Measurements from ENCODE around the gene KRTAP4-7. TPM values are rescaled to one million over a fixed set of nuclear protein-coding genes. Genes with fewer than 3 reads are reported as not detected.

The KRTAP4-7 gene
- polyA plus RNA-seq, 2 of the 4 experiments (the other 2 are of a cell fraction): not detected

GRCh38 chr17:41060052-41060604 is 23.8 kb upstream of the KRTAP4-7 start, which contains the start of gene KRTAP2-3:
KRTAP2-3 (minus strand) TSS chr17:41060114; CDS start chr17:41060050, 64 bp downstream.
- FAIRE-seq (peak; percentile 97), DNase-seq (ENCODE audit: low read depth in 1 of 2, low spot score in 1 of 2) (peak; percentile 49 to 55), ATAC-seq (peak; percentile 55 to 57; a peak in 4 of 6 replicates)
- Histone ChIP-seq H3K27ac (peak within 1 kb of the TSS; percentile 34 to 70; a peak in 5 of 6 replicates), H3K9me3 (no peaks in the 10 kb centered on the region), H3K4me2 (peak within 1 kb of the TSS; percentile 43), H3K4me3 (no peak within 1 kb of the TSS), H3K4me1 (peaks cover 34% of the 10 kb centered on the region)
- ChIA-PET CTCF (interaction anchor here (0.7 to 2.5 kb wide), 6 partner anchors 150 to 603 kb away, joined by 3 to 12 read pairs (median 4); no protein-coding TSS in a partner anchor), POLR2A (no interaction called here)
- TF ChIP-seq, protein P1, sequence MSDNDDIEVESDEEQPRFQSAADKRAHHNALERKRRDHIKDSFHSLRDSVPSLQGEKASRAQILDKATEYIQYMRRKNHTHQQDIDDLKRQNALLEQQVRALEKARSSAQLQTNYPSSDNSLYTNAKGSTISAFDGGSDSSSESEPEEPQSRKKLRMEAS (IDR thresholded peaks at IDR 0.05): 0 out of 2 replicates have a peak, but pooled peaks have one; percentile 19
- TF ChIP-seq JUNB (IDR thresholded peaks at IDR 0.05) (peak; percentile 28; the same call in 1 of the 2 replicates), REST (IDR thresholded peaks at IDR 0.05) (no peak), MAFK (IDR thresholded peaks at IDR 0.05; ENCODE audit: partially characterized antibody) (peak; percentile 87), HOXB5 (CRISPR knock-in tag; IDR thresholded peaks at IDR 0.05) (0 out of 2 replicates have a peak, but pooled peaks have one; percentile 20), FOSL2 (IDR thresholded peaks at IDR 0.05) (no peak), FOSL2 (CRISPR knock-in tag; IDR thresholded peaks at IDR 0.05) (peak; percentile 57), CBX2 (IDR thresholded peaks at IDR 0.05; ENCODE audit: borderline replicate concordance, low read depth) (no peak)
- 61% methylated on average over 6 of the region's 6 CpGs for WGBS (ENCODE audit: missing lambda C conversion rate)

GRCh38 chr17:41061964-41062363 is 22.0 kb upstream of the KRTAP4-7 start:
- ChIA-PET CTCF (interaction anchor here (1.0 kb wide), 1 partner anchor 205 kb away, joined by 3 read pairs; no protein-coding TSS in a partner anchor), POLR2A (no interaction called here)
- peak in 1 of 2 experiments; percentile 48; a peak in 3 of 6 replicates for ATAC-seq
- peak; percentile 23 to 52 for DNase-seq (ENCODE audit: low read depth in 1 of 2, low spot score in 1 of 2)
- H3K4me1 ChIP-seq: peaks cover 42% of the 10 kb centered on the region
- FAIRE-seq: peak; percentile 59
- no peak overlapping the region for H3K4me3 ChIP-seq
- no peaks in the 10 kb centered on the region for H3K9me3 ChIP-seq
- peak overlapping the region; percentile 8; the same call in 1 of the 3 replicates for H3K4me2 ChIP-seq
- TF ChIP-seq, protein P2, sequence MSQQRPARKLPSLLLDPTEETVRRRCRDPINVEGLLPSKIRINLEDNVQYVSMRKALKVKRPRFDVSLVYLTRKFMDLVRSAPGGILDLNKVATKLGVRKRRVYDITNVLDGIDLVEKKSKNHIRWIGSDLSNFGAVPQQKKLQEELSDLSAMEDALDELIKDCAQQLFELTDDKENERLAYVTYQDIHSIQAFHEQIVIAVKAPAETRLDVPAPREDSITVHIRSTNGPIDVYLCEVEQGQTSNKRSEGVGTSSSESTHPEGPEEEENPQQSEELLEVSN (IDR thresholded peaks at IDR 0.05; ENCODE audit: borderline replicate concordance, low read depth): peak; percentile 25; the same call in 1 of the 2 replicates
- TF ChIP-seq FOXS1 (CRISPR knock-in tag; IDR thresholded peaks at IDR 0.05): 0 out of 2 replicates have a peak, but pooled peaks have one; percentile 35
- TF ChIP-seq, protein P1 (IDR thresholded peaks at IDR 0.05): peak; percentile 49
- TF ChIP-seq RFX5 (IDR thresholded peaks at IDR 0.05): no peak
- 0 out of 5 replicates have a peak, but pooled peaks have one; percentile 11 for TF ChIP-seq RAD21 (conservative IDR thresholded peaks at IDR 0.05 in 1 of 2, IDR thresholded peaks at IDR 0.05 in 1 of 2)
- TF ChIP-seq ZFP36 (IDR thresholded peaks at IDR 0.05; ENCODE audit: borderline replicate concordance, partially characterized antibody): no peak
- WGBS (ENCODE audit: missing lambda C conversion rate): 80% methylated on average over 1 of the region's 1 CpG
- H3K27ac ChIP-seq: peak overlapping the region in 1 of 2 experiments; percentile 29; a peak in 2 of 6 replicates

GRCh38 chr17:41063449-41063848 is 20.5 kb upstream of the KRTAP4-7 start:
- no peak for DNase-seq (ENCODE audit: low read depth in 1 of 2, low spot score in 1 of 2)
- no peak overlapping the region for H3K4me3 ChIP-seq
- H3K4me2 ChIP-seq: no peak overlapping the region
- ATAC-seq: no peak
- ChIA-PET CTCF (interaction anchor here (0.7 to 1.4 kb wide), 2 partner anchors 12 to 599 kb away, joined by 3 to 4 read pairs; no protein-coding TSS in a partner anchor), POLR2A (no interaction called here)
- no peaks in the 10 kb centered on the region for H3K9me3 ChIP-seq
- H3K27ac ChIP-seq: no peak overlapping the region
- 77% methylated on average over 4 of the region's 4 CpGs for WGBS (ENCODE audit: missing lambda C conversion rate)
- peaks cover 39% of the 10 kb centered on the region for H3K4me1 ChIP-seq
- no peak for FAIRE-seq
- no peak for TF ChIP-seq ZFP36 (IDR thresholded peaks at IDR 0.05; ENCODE audit: borderline replicate concordance, partially characterized antibody)
- TF ChIP-seq BHLHE40 (IDR thresholded peaks at IDR 0.05; ENCODE audit: low read depth, low read length): no peak
- TF ChIP-seq CTCF (IDR thresholded peaks at IDR 0.05): no peak
- no peak for TF ChIP-seq HEYL (CRISPR knock-in tag; IDR thresholded peaks at IDR 0.05)
- no peak for TF ChIP-seq HOXB13 (CRISPR knock-in tag; IDR thresholded peaks at IDR 0.05; ENCODE audit: low read depth)
- no peak for TF ChIP-seq SREBF2 (IDR thresholded peaks at IDR 0.05)
- no peak for TF ChIP-seq SMC3 (IDR thresholded peaks at IDR 0.05)
- TF ChIP-seq MYC (IDR thresholded peaks at IDR 0.05; ENCODE audit: borderline replicate concordance, low read length): no peak
- TF ChIP-seq, protein P2 (IDR thresholded peaks at IDR 0.05; ENCODE audit: borderline replicate concordance, low read depth): no peak
- TF ChIP-seq CHD4 (IDR thresholded peaks at IDR 0.05; ENCODE audit: borderline replicate concordance): no peak
- TF ChIP-seq, protein P3, sequence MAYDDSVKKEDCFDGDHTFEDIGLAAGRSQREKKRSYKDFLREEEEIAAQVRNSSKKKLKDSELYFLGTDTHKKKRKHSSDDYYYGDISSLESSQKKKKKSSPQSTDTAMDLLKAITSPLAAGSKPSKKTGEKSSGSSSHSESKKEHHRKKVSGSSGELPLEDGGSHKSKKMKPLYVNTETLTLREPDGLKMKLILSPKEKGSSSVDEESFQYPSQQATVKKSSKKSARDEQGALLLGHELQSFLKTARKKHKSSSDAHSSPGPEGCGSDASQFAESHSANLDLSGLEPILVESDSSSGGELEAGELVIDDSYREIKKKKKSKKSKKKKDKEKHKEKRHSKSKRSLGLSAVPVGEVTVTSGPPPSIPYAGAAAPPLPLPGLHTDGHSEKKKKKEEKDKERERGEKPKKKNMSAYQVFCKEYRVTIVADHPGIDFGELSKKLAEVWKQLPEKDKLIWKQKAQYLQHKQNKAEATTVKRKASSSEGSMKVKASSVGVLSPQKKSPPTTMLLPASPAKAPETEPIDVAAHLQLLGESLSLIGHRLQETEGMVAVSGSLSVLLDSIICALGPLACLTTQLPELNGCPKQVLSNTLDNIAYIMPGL (CRISPR knock-in tag; IDR thresholded peaks at IDR 0.05; ENCODE audit: borderline replicate concordance): no peak
